Inflammatory macrophage treated with lipopolysaccharide for 1 hour (primary cell): Measurements from ENCODE around the gene SP3.

Experiments used
- DNase-seq, 2 donors: peaks; one replicate each; pipeline ENCODE4 v3.0.0-alpha.2; 2020 to 2022

SP3 gene

GRCh38 chr2:173966274-173967098 is 1.3 kb upstream of the SP3 start:
- DNase-seq = no peak

- DNase-seq = peak; percentile 43 to 62
Observed at GRCh38 chr2:173964565-173965371, 405 bp downstream of the SP3 start.

GRCh38 chr2:173963817-173964564 is 1.2 kb downstream of the SP3 start:
- peak; percentile 56 to 64 for DNase-seq

- peak; percentile 67 to 74 for DNase-seq
Observed at GRCh38 chr2:173963323-173963816, 1.8 kb downstream of the SP3 start.

- DNase-seq = no peak
Observed at GRCh38 chr2:173962583-173963110, 2.5 kb downstream of the SP3 start.

- peak in 1 of 2 donors; percentile 21 for DNase-seq
Observed at GRCh38 chr2:173962031-173962430, 3.1 kb downstream of the SP3 start.

GRCh38 chr2:173961346-173961705 is 3.8 kb downstream of the SP3 start:
- peak in 1 of 2 donors; percentile 10 for DNase-seq

- no peak for DNase-seq
Observed at GRCh38 chr2:173959909-173960308, 5.3 kb downstream of the SP3 start.

GRCh38 chr2:173959358-173959884 is 5.8 kb downstream of the SP3 start:
- DNase-seq = no peak

GRCh38 chr2:173958198-173958846 is 6.9 kb downstream of the SP3 start:
- DNase-seq = no peak

- DNase-seq = no peak
Observed at GRCh38 chr2:173957517-173957916, 7.7 kb downstream of the SP3 start.

GRCh38 chr2:173956454-173956853 is 8.7 kb downstream of the SP3 start:
- DNase-seq = no peak

- DNase-seq = no peak
Observed at GRCh38 chr2:173955867-173956266, 9.3 kb downstream of the SP3 start.

GRCh38 chr2:173955004-173955403 is 10.2 kb downstream of the SP3 start:
- no peak for DNase-seq

GRCh38 chr2:173953047-173953424 is 12.1 kb downstream of the SP3 start:
- DNase-seq = no peak

- DNase-seq = peak in 1 of 2 donors; percentile 4
Observed at GRCh38 chr2:173952267-173953046, 12.7 kb downstream of the SP3 start.

GRCh38 chr2:173948842-173949241 is 16.3 kb downstream of the SP3 start:
- DNase-seq = peak; percentile 38 to 64

GRCh38 chr2:173948198-173948597 is 17.0 kb downstream of the SP3 start:
- DNase-seq = no peak

- DNase-seq = no peak
Observed at GRCh38 chr2:173947131-173947530, 18.0 kb downstream of the SP3 start.

GRCh38 chr2:173943738-173944137 is 21.4 kb downstream of the SP3 start:
- DNase-seq = no peak

GRCh38 chr2:173942861-173943523 is 22.2 kb downstream of the SP3 start:
- peak; percentile 40 to 82 for DNase-seq
